ENCODE results near the gene FIBCD1.

The FIBCD1 gene

DNA sequence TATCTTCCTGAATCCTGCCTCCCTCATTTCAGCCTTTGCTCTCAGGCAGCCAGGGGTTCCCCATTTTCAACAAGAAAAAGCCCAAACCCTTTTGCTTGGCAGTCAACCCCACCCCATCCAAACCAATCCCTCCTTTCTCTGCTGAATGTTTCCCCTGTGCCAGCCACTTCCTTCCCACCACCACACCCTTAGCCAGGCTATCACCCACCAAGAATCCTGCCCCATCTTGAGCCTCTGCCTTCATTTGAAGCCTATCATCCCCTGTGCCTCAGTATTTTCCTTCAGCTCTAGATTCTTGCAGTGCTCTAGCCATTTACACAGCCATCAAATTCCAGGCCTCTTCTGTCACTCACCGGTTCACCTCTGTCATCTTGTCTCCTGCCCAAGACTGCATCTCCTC, 15.3 kb upstream of the FIBCD1 start:
- DNase-seq, result no peak

DNA sequence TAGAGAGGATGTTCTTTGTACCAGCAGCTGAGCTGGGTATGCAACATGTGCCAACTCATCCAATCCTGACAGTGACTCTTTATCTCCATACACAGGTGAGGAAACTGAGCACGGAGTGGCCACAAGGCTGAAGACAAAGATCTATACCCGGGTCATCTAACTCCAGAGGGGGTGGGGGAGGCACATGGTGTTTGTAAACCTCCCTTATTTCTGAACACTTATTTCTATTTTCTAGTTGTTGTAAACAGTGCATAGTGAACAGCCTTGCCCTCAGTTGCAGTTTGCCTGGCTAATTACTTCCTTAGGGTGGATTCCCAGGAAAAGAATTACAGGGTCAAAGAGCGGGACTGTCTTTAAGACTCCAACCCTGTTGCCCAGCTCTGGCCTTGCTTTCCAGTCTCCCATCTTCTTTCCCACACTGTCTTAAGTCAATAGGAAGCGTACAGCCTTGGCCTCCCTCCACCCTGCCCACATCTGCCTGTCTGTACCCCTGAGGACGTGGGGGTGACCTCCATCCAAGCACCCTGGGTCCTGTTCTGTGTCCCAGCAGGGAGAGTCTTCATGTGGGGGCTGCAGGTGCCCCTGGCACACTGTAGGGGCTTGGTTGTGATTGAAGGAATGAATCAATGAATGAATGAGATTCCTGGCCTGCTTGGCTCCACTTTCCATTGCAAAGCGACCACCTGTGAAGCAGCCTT, 13.2 kb upstream of the FIBCD1 start:
- DNase-seq, result no peak

DNA sequence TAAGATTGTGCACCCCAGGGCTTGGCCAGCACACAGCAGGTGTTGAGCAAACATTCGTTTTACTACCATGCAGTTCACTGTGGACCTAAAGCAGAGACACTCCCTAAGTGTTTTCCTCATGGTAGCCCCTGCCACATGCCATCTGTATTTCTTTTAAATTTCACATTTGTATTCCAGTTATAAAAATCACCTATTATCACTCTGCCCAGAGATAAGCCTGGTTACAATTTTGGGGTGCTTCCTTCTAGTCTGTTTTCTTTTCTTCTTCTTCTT, 10.9 kb upstream of the FIBCD1 start:
- DNase-seq, result no peak

DNA sequence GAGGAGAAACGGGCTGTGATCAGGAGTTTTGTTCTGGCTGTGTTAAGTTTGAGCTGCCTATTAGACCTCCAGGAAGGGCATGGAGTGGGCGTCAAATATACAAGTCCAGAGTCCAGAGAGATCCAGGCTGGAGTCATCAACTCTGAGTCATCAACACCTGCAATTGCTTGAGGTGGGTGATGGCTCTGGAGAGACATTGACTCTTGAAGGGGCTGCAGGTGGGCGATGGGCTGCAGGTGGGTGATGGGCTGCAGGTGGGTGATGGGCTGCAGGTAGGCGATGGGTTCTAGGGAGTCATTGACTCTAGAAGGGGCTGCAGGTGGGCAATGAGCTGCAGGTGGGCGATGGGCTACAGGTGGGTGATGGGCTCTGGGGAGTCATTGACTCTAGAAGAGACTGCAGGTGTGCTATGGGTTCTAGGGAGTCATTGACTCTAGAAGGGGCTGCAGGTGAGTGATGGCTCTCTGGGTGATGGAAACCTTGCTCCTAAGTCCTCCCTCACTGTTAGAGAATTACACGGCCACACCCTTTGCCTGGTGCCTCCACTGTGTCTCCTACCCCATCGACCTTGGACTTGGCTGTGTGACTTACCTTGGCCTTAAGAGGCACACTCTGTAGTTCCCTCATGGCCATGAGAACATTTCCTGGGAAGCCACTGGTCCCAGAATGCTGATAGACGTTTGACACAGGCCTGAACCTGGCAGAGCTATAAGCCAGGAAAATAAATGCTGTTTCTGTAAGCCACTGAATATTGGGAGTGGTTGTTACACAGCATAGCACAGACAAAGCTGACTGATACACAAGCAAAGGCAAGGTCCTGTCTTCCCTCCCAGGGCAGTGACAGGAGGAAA, 10.4 kb upstream of the FIBCD1 start:
- DNase-seq, result no peak

DNA sequence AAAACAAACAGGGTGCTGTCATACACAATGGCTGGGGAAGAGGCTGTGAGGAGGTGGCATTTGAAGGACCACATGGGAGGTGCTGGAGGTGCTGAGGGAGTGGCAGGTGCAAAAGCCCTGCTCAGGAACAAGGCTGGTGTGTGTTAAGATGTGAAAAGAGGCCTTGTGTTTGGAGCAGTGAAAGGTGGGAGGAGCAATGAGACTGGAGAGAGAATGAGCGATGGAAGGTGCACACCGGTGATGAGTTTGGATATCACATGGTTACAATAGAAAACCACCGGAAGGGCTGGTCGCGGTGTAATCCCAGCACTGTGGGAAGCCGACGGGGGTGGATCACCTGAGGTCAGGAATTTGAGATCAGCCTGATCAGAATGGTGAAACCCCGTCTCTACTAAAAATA, 9.2 kb upstream of the FIBCD1 start:
- DNase-seq, result no peak

DNA sequence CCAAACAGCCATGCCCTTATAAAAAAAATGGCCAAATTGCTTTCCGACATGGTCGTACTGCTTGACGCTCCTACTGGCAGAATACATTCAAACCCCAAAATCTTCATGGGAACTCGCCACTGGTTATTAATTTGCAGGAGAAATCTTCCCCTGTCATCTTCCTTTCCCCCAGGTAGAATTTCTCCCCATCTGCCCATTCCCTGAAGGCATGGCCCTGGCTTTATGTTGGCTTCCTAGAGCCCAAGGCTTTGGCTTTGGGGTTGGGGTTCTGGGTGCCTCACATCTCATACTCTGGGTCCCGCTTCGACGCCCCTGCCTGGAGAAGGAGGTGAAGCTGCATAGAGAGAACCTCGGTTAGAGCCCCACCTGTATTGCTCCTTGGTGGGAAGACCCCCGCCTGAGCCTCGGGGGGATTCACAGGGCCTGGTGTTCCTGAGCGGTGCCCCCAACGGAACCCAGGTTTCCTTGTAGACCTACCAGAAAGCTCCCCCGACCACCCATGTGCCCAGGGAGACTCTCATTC, 8.6 kb upstream of the FIBCD1 start:
- no peak for DNase-seq

DNA sequence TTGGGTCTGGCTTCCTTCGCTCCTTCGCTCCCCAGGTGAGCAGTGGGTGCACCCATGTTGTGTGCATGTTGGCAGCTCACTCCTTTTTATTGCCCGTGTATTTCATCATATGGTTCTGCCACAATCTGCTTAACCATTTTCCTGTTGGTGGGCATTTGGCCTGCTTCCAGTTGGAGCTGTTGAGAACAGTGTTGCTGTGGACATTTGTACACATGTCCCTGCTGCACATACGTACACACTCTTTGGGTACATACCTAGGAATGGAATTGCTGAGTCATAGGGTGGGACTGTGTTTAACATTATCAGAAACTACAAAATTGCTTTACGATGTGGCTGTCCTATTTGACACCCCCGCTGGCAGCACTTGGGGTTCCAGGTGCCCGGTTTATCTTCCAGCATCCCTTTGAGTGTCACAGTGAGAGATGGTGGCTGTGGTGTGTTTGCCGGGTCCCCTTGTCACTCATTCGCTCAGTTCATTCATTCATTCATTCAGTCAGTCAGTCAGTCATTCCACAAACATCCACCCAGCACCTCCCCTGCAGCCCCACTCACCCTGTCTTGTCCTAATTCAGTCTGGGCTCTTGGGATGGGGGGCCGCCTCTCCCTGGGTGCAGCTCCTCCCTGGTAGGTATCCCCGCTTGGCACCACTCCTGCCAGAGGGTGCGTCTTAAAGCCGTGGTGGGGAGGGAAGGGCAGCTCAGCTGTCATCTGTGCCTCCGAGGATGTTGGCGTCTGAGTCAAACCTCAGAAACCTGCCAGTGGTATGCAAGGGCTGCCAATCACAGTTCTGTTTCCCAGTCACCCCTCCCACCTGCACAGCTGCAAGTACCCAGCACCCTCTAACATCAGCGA, 7.9 kb upstream of the FIBCD1 start:
- peak in 1 of 2 experiments; percentile 9 for DNase-seq

DNA sequence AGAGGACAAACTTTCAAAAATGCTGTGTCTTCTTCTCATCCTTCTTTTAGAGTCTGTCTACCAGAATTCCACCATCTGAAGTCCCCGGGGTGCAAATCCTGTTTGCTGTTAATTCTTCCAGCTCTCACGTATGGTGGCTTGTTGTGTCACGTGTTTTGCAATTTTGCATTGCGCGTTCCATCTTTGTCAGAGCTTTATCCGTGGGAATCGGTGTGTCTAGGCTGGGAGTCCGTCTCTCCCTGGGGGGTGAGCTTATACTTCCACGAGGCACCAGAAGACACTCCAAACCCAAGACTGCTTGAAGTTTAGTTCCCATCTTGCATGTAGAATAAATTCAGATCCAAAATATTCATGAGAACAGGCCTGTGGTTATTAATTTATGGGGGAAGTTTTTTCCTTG, 6.1 kb upstream of the FIBCD1 start:
- DNase-seq, result no peak

DNA sequence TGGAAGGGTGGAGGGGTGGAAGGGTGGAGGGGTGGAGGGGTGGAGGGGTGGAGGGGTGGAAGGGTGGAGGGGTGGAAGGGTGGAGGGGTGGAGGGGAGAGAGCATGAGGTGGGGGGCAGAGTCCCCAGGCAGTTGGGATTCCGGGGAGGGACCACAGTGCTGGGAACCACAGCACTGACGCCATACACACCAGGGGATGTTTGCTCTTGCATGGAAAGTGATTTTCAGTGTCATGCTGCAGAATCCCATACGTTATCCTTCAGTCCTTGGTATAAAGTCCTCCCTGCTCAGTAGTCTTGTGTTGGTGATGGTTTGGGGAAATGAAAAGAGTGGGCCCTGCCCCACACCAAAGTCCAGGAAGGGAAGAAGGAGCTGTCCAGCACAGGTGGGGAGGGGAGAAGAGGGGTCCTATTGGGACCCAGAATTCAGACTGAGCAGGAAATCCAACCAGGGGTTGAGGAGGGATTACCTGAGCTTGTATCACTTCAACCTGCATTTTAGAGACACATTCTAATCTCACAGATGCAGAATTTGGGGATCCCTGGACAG, 5.5 kb upstream of the FIBCD1 start:
- DNase-seq, result no peak

DNA sequence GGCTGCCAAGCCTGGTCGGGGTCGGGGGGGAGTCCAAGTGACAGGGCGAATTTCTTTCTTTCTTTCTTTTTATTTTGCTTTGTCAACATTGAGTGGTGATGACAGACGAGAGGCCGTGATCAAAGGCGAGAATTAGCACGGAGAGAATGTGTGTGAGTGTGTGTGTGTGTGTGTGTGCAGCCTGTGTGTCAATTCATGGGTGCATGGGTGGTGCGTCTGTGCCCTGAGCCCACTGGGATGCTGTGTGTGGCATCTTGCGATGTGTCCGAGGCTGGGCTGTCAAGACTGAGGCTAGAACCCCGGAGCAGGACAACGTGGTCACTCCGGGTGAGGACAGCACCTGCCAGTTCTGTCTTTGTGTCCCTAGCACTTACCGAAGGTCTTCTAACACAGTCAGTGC, 4.7 kb upstream of the FIBCD1 start:
- no peak for DNase-seq

DNA sequence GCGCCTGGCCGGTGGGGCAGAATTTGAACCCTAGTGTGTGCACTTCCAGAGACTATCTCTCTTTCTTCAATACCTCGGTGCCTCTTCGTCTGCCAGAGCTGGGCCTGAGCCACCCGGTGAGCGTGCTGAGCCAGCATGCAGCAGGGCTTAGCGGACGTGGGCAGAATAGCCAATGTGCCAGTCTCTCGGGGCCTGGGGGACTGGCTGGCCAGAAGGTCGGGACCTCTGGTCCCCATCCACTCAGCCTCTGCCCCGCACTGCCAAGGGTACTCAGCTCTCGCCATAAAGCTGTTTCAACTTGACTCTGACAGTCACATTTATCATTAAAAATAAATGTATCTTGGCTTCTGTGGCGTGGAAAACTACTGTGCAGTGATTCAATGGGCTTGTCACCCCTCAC, 4.2 kb upstream of the FIBCD1 start:
- no peak for DNase-seq

DNA sequence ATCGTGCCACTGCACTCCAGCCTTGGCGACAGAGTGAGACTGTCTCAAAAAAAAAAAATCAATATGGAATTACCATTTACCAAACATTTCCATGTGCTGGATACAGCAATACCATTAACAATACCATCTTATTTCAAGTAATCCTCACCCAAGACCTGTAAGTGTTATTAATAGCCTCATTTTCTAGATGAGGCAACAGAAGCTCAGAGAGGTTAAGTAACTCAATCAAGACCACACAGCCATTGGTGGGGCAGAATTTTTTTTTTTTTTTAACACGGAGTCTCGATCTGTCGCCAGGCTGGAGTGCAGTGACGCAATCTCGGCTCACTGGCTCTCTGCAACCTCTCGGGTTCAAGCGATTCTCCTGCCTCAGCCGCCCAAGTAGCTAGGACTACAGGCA, 3.6 kb upstream of the FIBCD1 start:
- DNase-seq, result no peak

DNA sequence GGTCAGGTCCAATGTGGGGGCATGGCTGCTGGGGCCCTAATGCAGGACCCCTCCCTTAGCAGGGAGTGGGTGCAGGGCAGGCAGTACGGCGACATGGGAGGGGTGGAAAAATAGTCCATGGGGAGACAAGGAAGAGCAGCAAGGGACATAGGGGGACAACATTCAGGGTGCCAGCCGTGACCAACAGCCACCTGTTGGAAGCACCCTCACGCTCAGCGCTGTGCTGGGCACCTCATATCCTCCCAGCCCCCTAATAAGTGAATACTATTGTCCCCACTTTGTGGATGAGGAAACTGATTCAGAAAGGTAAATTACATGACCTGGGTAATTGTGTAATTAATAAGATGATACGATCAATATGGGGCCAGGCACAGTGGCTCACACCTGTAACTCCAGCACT, 3.0 kb upstream of the FIBCD1 start:
- DNase-seq, result no peak

DNA sequence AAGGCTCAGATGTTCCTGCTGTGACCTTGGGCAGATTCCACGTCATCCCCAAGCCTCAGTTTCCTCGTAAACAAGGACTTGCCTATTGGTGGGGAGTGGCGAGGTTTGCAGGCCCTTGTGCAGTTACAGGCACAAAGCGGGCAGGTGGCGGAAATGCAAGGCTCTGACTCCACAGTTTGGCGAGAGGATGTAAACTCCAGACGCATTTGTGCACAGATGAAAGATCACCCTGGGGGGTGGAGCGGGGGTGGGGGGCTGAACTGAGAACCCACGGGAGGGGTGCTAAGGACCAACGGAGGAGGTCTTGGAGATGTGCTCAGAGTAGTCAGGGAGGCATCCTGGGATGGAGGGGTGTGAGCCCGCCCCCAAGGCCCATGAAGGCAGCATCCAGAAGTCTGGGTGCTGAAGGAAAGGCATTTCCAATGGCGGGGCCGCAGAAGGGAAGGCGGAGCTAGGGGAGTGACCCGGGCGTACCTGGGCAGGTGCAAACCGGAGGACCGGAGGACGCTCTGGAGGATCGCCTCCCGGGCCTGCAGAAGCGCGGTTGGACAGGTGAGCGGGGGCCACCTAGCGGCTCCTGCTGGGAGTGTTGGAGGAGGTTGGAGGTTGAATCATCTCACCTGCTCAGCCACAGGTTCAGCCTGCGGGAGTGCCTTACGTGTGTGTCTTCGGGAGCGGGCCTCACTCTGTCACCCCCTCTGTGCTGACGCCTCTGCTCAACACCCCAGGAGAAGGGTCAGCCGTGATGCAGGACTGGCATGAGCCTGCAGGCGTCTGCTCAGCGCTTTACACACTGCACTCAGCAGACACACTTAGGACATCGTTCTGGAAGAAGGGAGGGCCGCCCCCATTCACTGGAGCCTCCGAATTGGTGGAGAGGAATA, 1.9 kb upstream of the FIBCD1 start:
- peak in 1 of 2 experiments; percentile 9 for DNase-seq

DNA sequence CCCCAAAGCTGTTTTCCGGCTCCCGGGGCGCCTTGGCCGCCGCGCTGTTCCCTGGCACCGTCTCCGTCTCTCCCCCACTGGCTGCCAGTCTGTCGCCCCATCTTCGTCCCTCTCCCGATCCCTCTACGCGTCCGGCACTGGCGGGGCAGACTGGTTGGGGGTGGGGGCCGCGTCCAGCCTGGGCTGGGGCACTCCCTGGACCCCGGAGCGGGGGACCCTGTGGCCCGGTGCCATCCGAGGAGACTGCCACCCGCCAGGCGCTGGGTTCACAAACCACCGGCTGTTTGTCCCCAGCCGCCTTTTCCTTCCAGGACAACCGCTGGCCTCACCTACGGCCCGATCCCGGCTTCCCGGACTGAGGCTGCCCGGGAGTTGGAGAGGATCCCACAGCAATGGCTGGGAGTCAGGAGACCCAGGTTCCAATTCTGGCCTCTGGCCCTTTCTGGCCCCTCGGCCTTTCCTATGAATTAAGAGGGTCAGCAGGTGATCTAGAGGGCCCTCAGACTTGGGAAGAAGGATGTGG, 1.0 kb upstream of the FIBCD1 start:
- DNase-seq, result no peak

DNA sequence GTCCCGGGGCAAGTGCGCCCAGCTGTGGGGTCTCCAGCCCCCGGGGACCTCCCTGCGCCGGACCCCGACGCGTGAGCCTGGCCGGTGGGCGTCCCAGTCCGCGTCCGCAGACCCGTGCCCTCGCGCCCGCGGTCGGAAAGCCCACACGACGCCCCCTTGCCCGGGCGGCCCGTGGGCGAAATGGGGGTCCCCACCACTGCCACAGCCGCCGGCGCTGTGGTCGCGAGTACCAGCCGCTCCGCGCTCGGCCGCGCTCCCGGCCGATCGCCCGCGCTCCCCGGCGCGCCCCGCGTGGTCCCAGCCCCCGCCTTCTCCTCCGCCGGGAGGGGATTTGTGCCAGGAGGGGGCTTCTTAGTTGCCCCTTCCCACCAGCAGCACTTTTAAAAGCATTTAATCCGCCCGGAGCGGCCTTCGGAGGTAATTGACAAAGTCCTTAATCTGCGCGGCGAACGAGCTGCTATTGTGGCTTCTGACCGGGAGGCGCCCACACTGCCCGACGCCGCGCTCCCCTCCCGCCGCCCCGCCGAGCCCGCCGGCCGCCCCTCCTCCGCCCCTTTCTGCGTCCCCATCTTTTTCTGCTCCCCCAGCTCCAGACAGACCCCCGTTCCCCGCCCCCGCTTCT, 469 bp upstream of the FIBCD1 start:
- DNase-seq, result no peak

DNA sequence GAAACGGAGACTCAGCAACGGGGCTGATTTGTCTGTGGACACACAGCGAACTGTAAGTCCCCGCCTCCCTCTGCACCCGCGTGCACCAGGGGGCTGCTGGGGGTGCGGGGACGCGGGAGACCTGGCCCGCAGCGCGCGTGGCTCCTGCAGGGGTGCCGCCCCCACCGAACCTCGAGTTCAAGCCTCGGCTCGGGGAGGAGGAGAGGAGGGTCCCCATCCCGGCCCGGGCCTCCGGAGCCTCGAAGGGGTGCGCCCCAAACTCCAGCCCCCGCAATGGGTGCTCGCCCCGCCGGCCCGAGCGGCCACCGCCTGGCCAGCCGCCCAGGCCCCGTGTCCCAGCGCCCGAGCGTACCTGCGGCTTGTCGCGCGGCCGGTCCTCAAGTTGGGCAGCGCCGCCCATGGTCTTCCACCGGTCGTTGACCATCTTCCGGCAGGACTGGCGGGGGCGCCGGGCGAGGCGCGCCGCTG, 829 bp downstream of the FIBCD1 start:
- DNase-seq, result no peak

DNA sequence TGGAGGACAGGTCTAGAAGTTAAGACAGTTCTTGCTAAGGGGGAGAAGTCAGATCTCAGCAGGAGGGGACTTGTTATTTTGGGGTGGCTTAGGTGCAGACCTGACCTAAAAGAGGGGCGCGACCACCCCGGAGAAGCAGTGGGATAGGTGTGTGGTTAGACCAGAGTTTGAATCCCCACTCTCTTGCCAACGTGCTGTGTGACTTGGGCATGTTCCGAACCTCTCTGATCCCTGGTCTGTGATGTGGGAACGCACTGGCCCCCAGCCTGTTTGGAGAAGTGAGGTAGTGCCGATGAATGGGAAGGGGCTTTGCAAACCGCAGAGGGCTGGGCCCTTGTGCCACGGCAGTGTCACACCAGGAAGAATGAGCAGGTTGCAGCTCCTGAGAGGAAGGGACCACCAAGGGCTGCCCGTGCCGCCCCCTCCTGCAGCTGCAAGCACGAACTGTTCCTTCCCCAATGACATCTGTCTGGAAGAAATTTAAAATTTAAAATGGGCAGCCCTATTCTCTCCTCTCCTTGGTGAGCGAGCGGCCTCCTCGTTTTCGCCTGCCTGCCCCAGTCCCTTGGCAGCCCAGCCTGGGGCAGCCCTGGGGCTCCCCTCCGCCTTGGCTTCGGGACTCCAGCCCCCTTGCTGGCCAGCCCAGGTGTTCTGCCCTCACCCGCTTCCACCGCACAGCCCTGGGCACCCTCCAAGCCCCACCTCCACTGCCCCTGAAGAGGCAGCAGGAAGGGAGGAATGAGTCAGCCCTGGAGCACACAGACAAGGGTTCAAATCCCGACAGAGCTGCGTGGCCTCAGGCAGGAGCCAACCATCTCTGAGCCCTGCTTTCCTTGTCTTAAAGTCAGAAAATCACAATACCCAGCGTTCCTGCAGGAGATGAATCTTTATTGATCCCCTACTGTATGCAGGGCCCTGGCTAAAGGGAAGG, 1.6 kb downstream of the FIBCD1 start:
- DNase-seq, result no peak

DNA sequence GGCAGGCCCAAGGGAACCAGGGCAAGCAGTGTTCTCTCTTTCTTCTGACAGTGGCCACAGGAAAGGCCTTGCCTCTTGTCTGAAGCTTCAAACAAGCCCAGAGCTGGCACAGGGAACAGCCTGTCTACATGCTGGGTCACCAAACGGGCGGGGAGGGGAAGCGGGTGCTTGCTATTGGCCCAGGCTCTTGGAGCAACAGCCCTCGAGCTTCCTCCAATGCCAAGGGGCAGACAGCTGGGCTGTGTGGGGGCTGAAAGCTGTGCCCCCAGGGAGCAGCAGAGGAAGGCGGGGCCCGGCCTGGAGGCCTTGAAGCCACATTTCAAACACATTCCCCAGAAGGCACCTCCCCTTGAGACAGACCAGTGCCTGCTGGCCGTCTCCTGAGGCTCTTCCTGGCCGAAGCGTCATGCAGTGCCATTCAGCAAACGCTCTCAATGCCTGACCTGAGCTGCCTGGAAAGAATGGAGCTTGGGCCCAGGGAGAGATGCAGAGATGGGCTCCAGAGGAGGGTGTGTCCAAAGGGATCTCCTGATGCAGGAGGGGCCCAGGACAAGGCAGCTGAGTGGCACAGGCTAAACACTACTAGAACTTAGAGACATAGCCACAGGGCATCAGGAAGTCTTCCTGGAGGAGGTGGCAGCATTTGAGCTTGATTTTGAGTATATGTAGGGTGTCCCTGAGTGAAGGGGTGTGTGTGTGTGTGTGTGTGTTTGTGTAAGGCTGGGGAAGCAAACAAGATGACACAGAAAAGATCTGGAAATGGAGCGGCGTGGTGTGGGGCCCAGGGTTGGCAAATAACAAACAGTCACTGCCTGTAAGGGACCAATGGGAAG, 2.5 kb downstream of the FIBCD1 start:
- DNase-seq, result peak; percentile 75 to 87
